Stimulated activated naive CD4-positive, alpha-beta T cell (primary cell): ENCODE data around the gene S100A13.

Source experiments
- DNase-seq, 6 experiments: peaks; one replicate each; lab custom pipeline; 2025; lab: John Stamatoyannopoulos, UW

Gene S100A13

DNA sequence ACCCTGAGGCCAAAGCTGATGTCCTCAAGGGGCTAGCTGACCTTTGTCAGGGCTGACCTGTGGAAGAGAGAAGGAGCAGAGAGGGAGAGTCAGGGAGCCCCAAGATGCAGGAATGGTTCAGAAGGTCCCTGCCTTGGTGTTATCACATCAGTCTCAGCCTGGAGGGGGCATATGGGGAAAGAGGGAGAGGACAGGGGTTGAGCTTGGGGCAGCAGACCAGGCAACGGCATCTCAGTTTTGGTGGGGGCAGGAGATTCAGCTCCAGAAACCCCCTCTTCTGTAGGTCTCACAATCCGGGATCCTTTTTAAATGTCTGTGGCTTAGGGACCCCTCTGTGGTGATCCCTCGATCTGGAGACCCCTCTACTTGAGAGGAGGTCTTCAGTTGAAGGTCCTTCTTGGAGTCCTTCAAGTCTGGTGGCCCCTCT lies 815 bp downstream of the S100A13 start:
- no peak for DNase-seq

- no peak for DNase-seq
These were observed 2.2 kb downstream of the S100A13 start for GRCh38 chr1:153624965-153625611.

GRCh38 chr1:153623101-153623500 lies 4.2 kb downstream of the S100A13 start:
- DNase-seq = no peak

DNA sequence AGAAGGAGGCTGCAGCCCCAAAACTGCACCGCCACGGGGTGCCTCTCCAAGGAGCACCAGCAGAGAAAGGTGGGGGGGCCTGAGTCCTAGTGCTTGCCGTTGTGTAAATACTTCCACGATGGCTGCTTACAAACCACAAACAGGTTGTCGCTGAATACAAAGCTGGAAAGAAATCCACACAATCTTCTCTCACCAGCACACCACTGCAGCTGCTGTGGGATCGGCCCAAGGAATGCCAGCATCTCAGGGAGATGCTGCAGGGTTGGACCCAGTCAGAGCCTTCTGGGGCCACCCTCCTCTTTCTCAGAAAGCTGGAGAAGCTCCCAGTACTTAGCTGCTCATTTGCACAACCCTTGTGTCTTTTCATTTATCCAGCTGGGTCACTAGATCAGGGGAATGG lies 8.1 kb downstream of the S100A13 start:
- no peak for DNase-seq

DNA sequence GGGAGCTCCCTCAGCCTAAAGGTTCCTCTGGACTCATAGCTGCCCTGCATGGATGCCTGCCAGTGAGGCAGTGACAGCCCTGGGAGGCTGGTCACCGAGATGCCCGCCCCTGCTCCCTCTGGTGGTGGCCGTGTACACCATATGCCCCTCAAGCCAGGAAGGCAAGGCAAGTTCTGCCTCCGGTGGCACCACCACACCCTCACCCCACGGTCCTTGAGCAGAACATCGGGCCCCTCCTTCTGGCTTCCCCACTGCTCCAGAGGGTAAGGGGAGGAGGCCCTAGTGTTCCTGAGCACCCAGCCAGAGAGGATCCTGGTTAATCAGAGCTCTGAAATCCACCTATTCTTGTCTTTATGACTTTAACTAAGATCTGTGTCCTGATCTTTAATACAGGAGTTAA lies 9.6 kb downstream of the S100A13 start:
- peak in 4 of 6 experiments; percentile 21 to 59 (median 36) for DNase-seq

DNA sequence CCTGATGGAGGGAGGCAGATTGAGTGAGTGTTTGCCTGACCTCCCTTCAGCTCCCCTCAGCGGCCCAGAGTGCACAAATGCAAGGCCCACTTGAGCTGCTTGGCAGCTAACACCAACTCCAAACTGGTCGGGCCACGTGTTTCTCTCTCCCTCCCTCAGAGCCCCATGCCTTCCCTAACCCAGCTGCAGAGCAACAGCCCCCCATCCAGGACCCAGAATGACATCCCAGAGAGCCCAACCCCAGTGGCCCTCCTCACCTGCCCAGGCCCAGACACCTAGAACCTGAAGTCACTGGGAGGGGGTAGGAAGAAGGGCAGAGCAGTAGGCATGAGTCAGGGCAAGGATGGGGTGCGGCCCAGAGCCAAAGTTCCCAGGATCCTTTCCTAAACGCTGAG lies 10.4 kb downstream of the S100A13 start:
- DNase-seq = no peak

DNA sequence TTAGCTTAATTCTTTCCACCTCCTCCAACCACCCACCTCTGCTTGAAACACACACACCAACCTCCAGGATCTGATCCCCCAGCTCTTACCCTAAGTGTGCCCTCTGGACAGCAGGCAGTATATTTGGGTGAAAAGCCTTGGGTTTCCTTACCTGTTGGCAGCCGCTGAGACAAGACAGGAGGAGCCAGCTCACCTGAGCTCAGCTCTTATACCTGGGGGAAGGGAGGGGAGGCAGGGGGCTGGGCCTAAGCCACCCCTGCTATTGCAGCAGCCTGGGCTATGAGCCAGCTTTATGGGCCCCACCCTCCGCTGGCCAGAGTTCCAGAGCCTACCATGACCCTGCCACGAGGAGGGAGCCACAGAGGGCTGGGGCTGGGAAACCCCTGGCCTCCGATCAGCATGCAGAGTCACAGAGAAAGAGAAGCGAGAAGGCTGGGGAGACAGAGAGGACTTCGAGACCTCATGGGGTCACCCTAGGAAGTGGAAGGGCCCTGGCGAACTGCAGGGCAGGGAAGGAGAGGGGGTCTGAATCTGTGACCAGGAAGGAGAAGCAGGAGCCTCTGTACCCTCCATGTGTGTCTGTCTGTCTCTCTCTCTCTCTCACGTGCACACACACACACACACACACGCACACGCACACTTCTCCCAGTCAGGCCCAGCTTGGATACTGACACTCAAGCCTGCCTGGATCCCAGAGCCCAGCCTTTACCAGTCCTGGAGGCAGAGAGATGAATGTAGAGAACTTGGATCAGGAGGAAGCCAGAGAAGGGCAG lies 11.0 kb downstream of the S100A13 start, which contains the start of gene S100A14:
Gene S100A14 (minus strand): TSS at position 182 of the 773 bp plus-strand sequence. CDS start 467 bp downstream, outside the sequence.
- no peak for DNase-seq

DNA sequence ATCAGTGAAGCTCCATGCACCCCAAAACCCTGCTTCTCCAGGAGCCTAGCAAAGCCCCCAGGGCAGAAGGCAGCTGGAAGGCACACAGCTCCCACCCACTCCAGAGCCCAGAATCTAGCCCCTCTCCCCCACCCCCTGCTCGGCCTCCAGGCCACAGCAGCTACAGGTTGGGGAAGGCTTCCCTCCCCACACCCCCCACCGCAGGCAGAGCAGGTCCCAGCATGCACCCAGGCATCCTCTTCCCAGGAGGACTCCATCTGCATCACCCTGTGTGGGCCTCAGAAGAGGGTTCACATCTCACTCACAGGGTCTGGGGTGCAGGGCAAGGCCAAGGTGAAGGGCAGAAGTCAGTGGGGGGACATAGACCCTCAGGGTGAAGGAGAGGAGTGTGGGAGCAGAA lies 11.9 kb downstream of the S100A13 start:
- DNase-seq = no peak

DNA sequence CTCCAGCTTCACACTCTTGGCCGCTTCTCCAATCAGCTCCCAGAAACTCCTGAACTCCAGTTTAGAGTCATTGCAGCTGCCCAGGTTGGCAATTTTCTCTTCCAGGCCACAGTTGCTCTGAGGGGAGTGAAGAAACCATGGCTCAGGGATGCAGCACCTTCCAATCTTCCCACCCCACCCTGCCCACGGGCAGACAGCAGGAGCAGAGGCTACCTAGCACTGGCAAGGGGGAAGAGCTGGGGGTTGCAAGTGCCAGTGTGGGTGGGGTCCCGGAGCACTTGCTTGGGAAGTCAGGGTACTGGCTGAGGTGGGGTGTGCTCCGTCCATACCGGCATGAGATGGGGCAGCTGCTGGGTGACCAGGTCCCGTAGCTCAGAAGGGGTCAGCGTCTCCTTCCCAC lies 12.4 kb downstream of the S100A13 start:
- no peak for DNase-seq

GRCh38 chr1:153614189-153614900 lies 13.0 kb downstream of the S100A13 start:
- DNase-seq = no peak

GRCh38 chr1:153613406-153613805 lies 13.9 kb downstream of the S100A13 start:
- DNase-seq = no peak

DNA sequence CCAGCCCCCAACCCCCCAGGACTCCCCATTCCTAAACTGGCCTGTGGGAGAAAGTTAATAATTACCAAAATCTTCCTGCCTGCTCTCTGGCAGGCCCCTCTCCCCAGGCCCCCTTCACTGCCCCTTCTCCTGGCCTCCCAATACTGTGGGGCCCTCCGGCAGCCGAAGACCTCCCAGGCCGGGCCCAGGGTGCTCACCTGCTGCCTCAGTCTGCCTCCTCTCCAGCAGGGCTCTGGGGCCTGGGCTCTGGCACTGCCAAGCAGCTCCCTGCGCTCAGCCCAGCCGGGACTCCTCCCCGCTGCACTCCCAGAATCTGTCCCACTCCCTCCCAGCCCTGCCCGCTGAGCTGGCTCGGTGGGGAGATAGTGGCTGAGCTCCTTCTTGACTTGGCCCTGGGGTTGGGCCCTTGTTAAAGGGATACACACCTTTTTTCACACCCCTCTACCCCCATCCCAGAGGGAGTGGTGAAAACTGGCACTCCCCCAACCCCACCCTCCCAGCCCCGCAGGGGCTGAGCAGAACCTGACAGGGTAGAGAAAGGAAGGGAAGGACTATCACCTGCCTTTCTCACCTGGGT lies 14.5 kb downstream of the S100A13 start, which contains the start of gene S100A16:
Gene S100A16 (minus strand): TSS at position 383 of the 577 bp plus-strand sequence. CDS start 4,986 bp downstream, outside the sequence.
- DNase-seq = no peak

GRCh38 chr1:153612111-153612754 lies 15.1 kb downstream of the S100A13 start:
- DNase-seq = no peak

GRCh38 chr1:153611356-153611755 lies 15.9 kb downstream of the S100A13 start:
- DNase-seq = no peak

- no peak for DNase-seq
These were observed 16.4 kb downstream of the S100A13 start for GRCh38 chr1:153610811-153611301.

DNA sequence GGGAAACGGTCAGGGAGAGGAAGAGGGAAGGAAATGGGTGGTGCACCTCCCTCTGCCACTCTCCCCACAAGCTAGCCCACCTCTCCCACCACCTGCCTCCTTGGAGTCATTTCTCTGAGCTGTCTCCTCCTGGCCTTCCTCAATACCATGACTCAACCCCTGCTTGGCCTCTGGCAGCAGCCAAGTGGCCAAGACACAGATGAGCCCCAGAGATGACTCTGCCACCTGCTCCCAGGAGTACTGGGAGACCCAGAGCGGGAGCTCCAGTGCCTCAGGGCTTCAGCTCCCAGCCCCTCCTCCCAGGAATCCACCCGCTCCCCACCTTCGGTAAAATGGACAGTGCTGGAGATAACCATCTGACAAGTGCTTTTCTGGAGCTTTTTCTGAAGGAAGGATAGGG lies 17.0 kb downstream of the S100A13 start:
- no peak for DNase-seq

DNA sequence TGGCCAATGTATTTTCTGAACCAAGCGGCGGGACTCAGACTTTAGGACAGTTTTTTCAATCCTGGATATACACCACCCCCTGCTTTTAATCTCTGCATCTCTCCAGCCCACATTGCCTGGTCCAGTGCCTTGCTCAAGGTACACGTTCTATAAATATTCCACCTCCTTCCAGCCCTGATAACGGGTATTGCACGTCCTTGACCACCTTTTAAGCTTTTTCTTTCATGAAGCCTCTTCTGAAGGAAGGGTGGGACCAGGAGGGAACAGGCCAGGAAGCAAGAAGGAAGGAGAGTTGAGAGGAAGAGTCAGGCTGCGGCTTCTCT lies 17.8 kb downstream of the S100A13 start:
- DNase-seq = no peak

GRCh38 chr1:153608742-153609584 lies 18.3 kb downstream of the S100A13 start:
- DNase-seq = no peak

DNA sequence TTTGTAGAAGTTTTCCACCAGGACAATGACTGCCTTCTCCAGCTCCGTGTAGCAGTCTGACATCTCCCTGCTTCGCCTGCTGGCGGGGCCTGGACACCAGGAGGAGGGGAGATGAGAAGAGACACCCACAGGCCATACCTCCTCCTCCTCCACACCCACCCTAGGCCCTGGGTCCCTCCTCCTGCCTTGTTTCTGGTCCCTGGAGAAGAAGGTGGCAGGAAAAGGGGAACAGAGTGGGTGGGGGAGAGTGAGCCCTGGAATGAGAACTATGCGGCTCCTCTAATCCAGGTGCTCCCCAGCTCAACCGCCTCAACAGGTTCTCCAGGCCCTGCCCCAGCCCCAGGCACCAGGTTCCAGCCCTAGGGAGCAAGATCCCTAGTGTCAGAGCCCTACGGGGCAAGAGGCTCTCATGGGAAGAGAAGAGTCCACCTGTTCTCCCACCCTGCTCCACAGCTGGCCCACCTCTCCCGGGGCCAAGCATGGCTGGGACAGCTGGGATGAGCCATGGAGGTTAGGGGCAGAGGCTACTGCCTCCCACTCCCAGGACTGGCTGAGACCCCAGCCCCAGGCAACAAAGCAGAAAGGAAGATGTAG lies 19.1 kb downstream of the S100A13 start:
- DNase-seq = no peak

DNA sequence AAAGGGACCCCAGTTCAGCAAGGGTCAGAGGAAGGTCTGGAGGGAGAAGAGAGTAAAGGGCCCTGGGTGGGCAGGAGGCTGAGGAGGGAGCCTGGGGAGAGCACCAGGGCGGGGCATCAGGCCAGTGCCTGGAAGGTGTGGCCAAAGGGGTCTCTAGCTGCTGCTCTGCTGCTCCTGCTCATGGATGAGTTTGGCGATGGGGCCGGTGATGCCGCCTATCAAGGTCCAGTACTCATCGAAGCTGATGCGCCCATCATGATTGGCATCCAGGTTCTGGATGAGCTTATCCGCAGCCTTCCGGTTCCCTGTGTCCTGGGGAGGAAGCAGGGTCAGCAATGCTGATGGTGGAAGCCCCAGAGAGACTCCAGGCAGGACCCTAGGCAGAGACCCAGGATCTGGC lies 19.9 kb downstream of the S100A13 start:
- DNase-seq = no peak
